AG10803 (cell line): ENCODE measurements around the gene EPHX1.

Source experiments
- DNase-seq: peaks from one replicate; pipeline ENCODE4 v3.0.0; 2010; ENCODE audit warnings: low read depth
- H3K4me3 ChIP-seq: 2 replicates; pipeline ENCODE4 v1.5.1; 2011; ENCODE audit warnings: mild to moderate bottlenecking, low read length, control low read depth
- TF ChIP-seq, protein P1 (sequence below): conservative IDR thresholded peaks from 2 replicates; pipeline ENCODE4 v1.5.1; 2011; ENCODE audit warnings: mild to moderate bottlenecking, low read length, control low read depth, inconsistent platforms

Gene EPHX1

DNA sequence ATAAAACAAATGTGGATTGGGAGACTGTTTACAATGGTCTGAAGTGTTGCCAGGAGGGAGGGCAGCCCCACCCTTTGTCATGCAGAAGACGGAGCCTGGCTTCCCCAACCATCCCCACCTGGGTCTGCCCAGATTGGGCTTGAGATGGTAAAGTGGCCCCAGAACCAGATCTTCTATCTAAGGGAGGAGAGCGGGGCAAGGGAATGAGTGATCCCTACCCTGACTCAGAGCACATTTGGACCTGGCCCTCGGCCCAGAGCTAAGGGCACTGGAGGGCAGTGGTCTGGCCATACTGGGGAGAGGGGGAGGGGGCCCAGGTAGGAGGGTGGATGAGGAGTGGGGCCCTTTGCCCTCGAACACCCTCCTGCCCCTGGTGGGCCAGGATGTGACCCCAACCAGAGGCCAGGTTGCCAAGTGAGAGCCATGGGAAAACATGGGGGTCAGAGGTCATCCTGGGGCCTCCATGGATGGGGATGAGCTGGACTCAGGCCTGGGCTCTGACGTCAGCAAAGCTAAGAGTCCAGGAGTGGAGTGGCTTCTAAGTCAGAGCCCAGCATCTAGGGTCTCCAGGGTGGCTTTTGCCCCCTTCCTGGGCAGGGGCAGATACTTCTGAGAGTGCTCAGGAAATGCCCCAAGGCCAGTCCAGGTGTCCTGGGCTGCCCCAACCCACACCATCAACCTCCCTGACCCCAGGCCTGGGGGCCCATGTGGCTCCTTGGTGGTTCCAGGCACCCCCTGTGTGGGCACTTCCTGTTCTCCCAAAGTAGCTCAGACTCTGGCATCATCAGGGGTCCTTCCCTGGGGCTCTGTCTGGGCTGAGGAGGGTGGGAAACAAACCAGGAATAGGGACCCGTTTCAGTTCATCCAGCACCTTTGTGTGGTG is 80.7 kb downstream of the EPHX1 start:
- DNase-seq, result no peak
- TF ChIP-seq, protein P1, sequence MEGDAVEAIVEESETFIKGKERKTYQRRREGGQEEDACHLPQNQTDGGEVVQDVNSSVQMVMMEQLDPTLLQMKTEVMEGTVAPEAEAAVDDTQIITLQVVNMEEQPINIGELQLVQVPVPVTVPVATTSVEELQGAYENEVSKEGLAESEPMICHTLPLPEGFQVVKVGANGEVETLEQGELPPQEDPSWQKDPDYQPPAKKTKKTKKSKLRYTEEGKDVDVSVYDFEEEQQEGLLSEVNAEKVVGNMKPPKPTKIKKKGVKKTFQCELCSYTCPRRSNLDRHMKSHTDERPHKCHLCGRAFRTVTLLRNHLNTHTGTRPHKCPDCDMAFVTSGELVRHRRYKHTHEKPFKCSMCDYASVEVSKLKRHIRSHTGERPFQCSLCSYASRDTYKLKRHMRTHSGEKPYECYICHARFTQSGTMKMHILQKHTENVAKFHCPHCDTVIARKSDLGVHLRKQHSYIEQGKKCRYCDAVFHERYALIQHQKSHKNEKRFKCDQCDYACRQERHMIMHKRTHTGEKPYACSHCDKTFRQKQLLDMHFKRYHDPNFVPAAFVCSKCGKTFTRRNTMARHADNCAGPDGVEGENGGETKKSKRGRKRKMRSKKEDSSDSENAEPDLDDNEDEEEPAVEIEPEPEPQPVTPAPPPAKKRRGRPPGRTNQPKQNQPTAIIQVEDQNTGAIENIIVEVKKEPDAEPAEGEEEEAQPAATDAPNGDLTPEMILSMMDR, result no peak
- H3K4me3 ChIP-seq, result no peak overlapping the region

GRCh38 chr1:225891229-225891972 is 81.5 kb downstream of the EPHX1 start:
- TF ChIP-seq, protein P1, result no peak
- H3K4me3 ChIP-seq, result no peak overlapping the region
- no peak for DNase-seq

- DNase-seq, result no peak
- TF ChIP-seq, protein P1, result no peak
- no peak overlapping the region for H3K4me3 ChIP-seq
These were observed 82.4 kb downstream of the EPHX1 start for GRCh38 chr1:225892307-225892706.
